Body of pancreas (tissue), 4 donors: ENCODE data around the gene PSME2. TPM values are rescaled to one million over a fixed set of nuclear protein-coding genes. Genes with fewer than 3 reads are reported as not detected.

Source experiments
- ATAC-seq: fragments of 150-250 bp; one replicate; pipeline ENCODE4 v1.9.1; 2016
- DNase-seq, 4 donors: peaks; one replicate each; pipeline ENCODE4 v3.0.0-alpha.2; 2019
- H3K27ac ChIP-seq, 4 donors: fragments of 200-600 bp; sonication (generic); 1 replicate in 3 of 4; 2 replicates in 1 of 4; pipeline versions ENCODE4 v1.5.1 to v1.6.1; 2016 to 2019; ENCODE audit warnings: mild to moderate bottlenecking in 1 of 4, mixed read lengths in 1 of 4, moderate library complexity in 1 of 4
- H3K27me3 ChIP-seq, 2 donors: fragments of 200-600 bp; sonication (generic); one replicate each; pipeline ENCODE4 v1.6.0; 2016; ENCODE audit warnings: mild to moderate bottlenecking in 1 of 2
- H3K36me3 ChIP-seq, 2 donors: fragments of 200-600 bp; sonication (generic); replicated peaks in 1 of 2; 2 replicates each; pipeline ENCODE4 v1.5.1; 2016; ENCODE audit warnings: low read depth in 2 of 2; ENCODE audit not compliant: insufficient read depth in 1 of 2
- H3K4me1 ChIP-seq: fragments of 200-600 bp; sonication (generic); one replicate; pipeline ENCODE4 v1.6.0; 2016
- H3K4me3 ChIP-seq, 2 donors: fragments of 200-600 bp; sonication (generic); 1 replicate in 1 of 2; 2 replicates in 1 of 2; pipeline ENCODE4 v1.5.1; 2016 to 2019
- H3K9me3 ChIP-seq, 3 donors: fragments of 200-600 bp; sonication (generic); 1 replicate in 2 of 3; 2 replicates in 1 of 3; pipeline ENCODE4 v1.5.1; 2016
- CTCF ChIP-seq, 7 experiments: fragments of 450-650 bp in 4 of 7; fragments of 200-600 bp in 3 of 7; sonication (generic) in 3 of 7; IDR thresholded peaks; one replicate each; pipeline ENCODE4 v1.5.1; 2016 to 2019; ENCODE audit warnings: antibody characterized with exemption in 7 of 7
- POLR2A ChIP-seq, 3 donors: fragments of 450-650 bp; IDR thresholded peaks; one replicate each; pipeline ENCODE4 v1.6.1; 2016; ENCODE audit warnings: antibody characterized with exemption in 3 of 3, mild to moderate bottlenecking in 2 of 3
- WGBS, 2 donors: methylation state at CpG; one replicate each; pipeline ENCODE4 v1.1.5; 2017; 5-methylcytosine and 5-hydroxymethylcytosine counted together
- intact Hi-C: fragments of 100-400 bp; cut with DNase I; formaldehyde crosslinking; loops from one replicate; pipeline ENCODE4 v1.15.1; 2023
- total RNA-seq, 2 donors: library from RNA; depleted of rRNA; stranded (reverse); fragments of >200 nt; gene quantifications; one replicate each; pipeline ENCODE4 v1.1.0, GENCODE V29; 2016

Gene PSME2
- total RNA-seq, 2 donors from 2014 or later = 29.3 to 30.4 TPM

GRCh38 chr14:24126939-24127338 lies 19.5 kb downstream of the PSME2 start:
- Histone ChIP-seq H3K27me3 (no peaks in the 10 kb centered on the region), H3K4me3 (no peak overlapping the region), H3K36me3 (peaks cover 0 to 13% of the 10 kb centered on the region in 2 donors), H3K4me1 (peaks cover 19% of the 10 kb centered on the region), H3K27ac (no peak overlapping the region), H3K9me3 (no peaks in the 10 kb centered on the region)
- DNase-seq (no peak), ATAC-seq (no peak)
- TF ChIP-seq POLR2A (IDR thresholded peaks at IDR 0.05) (no peak), CTCF (IDR thresholded peaks at IDR 0.05) (no peak)
- intact Hi-C loops = no loop called here

GRCh38 chr14:24123424-24124417 lies 22.7 kb downstream of the PSME2 start:
- TF ChIP-seq POLR2A (IDR thresholded peaks at IDR 0.05) (no peak), CTCF (IDR thresholded peaks at IDR 0.05) (no peak)
- no peaks in the 10 kb centered on the region for H3K4me1 ChIP-seq
- H3K36me3 ChIP-seq = peaks cover 24 to 37% of the 10 kb centered on the region in 2 donors
- no peak overlapping the region for H3K4me3 ChIP-seq
- H3K9me3 ChIP-seq = no peaks in the 10 kb centered on the region
- 81% methylated on average over 7 to 9 of the region's 9 CpGs for WGBS, 2 donors
- H3K27ac ChIP-seq = no peak overlapping the region
- H3K27me3 ChIP-seq = no peaks in the 10 kb centered on the region
- intact Hi-C loops = no loop called here
- DNase-seq (no peak), ATAC-seq (no peak)

GRCh38 chr14:24122898-24123297 lies 23.5 kb downstream of the PSME2 start:
- no peaks in the 10 kb centered on the region for H3K27me3 ChIP-seq
- no peak overlapping the region for H3K4me3 ChIP-seq
- ATAC-seq = no peak
- H3K27ac ChIP-seq = no peak overlapping the region
- peaks cover 24 to 37% of the 10 kb centered on the region in 2 donors for H3K36me3 ChIP-seq
- no peak for TF ChIP-seq CTCF (IDR thresholded peaks at IDR 0.05)
- no peak for TF ChIP-seq POLR2A (IDR thresholded peaks at IDR 0.05)
- intact Hi-C loops = no loop called here
- H3K4me1 ChIP-seq = peaks cover 4% of the 10 kb centered on the region
- no peaks in the 10 kb centered on the region for H3K9me3 ChIP-seq
- no peak for DNase-seq
- 92 to 95% methylated on average over 5 to 8 of the region's 8 CpGs for WGBS, 2 donors

GRCh38 chr14:24122416-24122815 lies 24.0 kb downstream of the PSME2 start:
- DNase-seq (no peak), ATAC-seq (no peak)
- Histone ChIP-seq H3K27me3 (no peaks in the 10 kb centered on the region), H3K4me1 (peaks cover 9% of the 10 kb centered on the region), H3K36me3 (peaks cover 24 to 37% of the 10 kb centered on the region in 2 donors), H3K4me3 (no peak overlapping the region), H3K27ac (no peak overlapping the region), H3K9me3 (no peaks in the 10 kb centered on the region)
- 94 to 97% methylated on average over 4 of the region's 4 CpGs for WGBS, 2 donors
- TF ChIP-seq POLR2A (IDR thresholded peaks at IDR 0.05) = no peak
- TF ChIP-seq CTCF (IDR thresholded peaks at IDR 0.05) = no peak
- intact Hi-C loops = no loop called here
